HG03103 (cell line): ENCODE measurements around the gene ANKRD11.
A peak's percentile ranks its signal among the peaks of the same experiment; 100 is the strongest.
"Not testable (repeated sequence)": the region's sequence is repeated elsewhere in the genome, so short reads cannot be mapped to it uniquely, and the experiment has no call there.

ENCODE experiments used
- ATAC-seq: cut with Tn5 transposase; IDR thresholded peaks from one replicate; pipeline ENCODE4 v1.9.1; 2021; ENCODE audit warnings: low read depth; ENCODE audit not compliant: unreplicated experiment

ANKRD11 gene

GRCh38 chr16:89435059-89435458 is 55.3 kb downstream of the ANKRD11 start:
- ATAC-seq, result not testable (repeated sequence)

GRCh38 chr16:89434490-89434889 is 55.9 kb downstream of the ANKRD11 start:
- ATAC-seq, result no peak

GRCh38 chr16:89433363-89433984 is 56.9 kb downstream of the ANKRD11 start:
- ATAC-seq, result not testable (repeated sequence)

GRCh38 chr16:89431630-89432029 is 58.7 kb downstream of the ANKRD11 start:
- no peak for ATAC-seq

DNA sequence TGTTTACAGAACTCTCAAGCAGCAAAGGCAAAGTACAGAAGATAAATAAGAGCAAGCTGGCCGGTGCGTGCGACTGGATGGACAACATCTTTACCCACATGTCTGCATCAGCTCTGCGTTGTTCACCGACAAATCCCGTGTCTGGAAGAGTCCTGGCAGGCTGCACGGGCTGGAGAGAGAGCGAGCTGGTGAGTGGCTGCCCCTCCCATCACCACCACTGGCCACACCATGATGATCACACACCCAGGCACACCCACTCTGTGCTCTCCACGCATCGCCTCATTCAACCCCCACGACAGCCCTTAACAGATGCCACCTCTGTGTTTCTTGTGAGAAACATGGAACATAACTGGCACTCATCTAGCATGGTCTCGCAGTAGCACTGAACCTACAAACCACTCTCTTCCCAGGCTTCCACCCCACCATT is 59.2 kb downstream of the ANKRD11 start:
- ATAC-seq, result no peak

DNA sequence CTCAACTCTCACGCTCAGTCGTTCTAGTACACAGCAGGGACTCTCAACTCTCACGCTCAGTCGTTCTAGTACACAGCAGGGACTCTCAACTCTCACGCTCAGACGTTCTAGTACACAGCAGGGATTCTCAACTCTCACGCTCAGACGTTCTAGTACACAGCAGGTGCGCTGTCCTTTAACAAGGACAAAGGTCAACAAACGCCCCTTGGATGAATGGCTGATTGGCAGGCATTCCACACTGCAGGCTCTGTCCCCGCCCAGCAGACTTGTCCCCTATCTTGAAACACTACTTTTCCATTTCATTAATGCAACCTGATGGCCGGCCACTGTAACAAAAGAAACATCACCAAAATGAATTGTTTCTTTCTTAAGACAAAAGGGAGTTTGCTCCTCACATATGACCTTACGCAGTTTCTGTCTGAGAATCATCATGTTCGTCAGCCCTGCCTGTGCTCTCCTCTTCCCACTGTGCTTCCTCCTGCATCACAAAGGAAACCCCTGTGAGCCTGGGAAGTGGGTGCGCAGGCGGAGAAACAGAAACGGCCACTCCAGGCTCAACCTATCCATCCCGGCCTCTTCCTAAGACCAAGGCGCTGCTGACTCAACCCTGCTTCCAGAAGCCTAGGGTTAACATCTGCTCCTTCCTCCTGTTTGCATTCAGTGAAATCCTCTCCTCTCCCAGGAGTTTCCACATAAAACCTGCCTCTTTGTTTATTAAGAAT is 59.8 kb downstream of the ANKRD11 start:
- ATAC-seq, result no peak

- not testable (repeated sequence) for ATAC-seq
Observed at GRCh38 chr16:89428605-89429004, 61.8 kb downstream of the ANKRD11 start.

GRCh38 chr16:89426736-89427530 is 63.4 kb downstream of the ANKRD11 start:
- no peak for ATAC-seq

DNA sequence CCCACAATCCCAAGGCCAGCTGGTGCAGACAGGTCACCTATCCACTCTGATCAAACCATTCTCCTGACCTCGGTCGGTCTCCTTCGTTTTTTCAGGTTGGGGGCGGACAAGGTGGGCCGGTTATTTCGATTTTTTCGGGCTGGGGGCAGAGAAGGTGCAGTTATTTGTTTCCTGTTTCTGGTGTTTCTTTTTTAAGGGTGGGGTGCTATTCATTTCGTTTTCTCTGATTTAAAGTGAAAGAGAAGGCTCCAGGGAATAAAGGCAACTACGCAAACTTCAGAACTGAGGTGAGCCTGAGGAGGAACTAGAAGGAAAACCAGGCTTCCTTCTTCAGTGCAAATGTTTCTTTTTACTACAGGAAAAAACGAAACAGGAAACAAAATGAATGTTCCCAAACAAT is 64.8 kb downstream of the ANKRD11 start:
- no peak for ATAC-seq

DNA sequence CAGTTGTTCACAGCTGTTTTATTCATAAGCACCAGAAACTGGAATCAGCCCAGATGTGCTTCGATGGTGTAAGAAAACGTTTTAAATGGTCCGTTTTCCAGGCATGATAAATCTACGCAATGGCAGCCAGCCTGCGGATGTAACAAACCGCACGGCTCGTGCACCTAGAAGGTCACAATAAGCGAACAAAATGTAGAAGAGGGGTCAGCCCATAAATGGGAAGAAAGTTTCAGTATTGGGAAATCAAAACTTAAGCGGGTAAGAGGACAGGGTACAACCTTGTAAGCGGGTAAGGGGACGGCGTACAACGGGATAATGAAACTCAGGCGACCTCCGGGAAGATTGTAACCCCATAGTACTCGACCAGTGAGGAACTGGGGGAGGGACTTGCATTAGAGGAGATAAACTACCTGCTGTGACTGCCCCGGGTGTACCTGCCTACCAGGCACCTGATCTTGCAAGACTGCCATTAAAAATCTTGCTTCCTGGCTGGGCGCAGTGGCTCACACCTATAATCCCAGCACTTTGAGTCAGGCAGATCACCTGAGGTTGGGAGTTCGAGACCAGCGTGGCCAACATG is 66.6 kb downstream of the ANKRD11 start:
- no peak for ATAC-seq

DNA sequence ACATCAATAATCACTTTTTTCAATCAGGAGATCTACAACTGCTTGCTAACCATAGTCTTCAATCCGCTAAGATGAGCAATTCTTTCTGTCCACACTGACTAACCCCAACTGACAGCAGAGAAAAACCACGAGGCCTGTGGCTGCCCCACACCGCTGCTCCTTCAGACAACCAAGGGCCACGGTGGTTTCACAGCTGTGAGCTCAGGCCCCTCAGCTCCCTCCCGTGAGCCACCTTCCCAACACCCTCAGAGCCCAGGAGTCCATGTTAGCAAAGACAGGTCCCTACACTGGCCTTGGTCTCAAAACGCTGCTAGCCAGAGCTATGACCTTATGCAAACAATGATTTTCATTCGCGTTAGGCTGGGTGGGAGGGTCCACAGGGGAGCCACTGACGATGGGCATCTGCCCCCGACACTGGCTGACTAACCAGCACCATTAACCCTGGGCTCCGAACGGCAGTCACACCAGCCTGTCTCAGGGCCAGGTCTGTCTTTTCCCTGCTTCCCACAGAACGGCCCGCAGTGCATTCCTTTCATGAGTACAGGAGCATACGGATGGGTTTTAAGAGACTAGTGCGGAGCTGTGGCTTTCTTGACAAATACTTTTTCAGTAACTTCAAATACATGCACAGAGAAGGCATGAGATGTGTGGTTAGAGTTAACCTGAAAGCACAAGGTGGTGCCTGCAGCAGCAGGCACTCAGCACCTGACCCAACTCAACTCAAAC is 67.3 kb downstream of the ANKRD11 start:
- ATAC-seq, result peak; percentile 64

DNA sequence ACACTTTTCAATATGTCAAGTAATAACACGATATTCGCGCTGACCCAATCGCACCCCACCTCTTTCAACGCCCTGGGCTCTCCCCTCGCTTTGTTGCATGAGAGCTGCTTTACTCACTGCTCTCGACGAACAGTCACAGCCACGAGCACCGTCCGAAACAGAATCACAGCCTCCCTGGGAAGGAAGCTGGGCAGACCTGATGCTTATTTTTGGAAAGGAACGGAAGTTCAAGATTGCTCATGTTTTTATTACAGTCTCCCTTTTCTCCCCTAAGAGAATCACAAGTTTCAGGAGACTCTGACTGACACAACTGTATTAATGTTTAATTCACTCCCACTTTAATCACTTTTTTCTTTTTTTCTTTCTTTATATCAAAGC is 67.8 kb downstream of the ANKRD11 start:
- ATAC-seq, result peak; percentile 66

DNA sequence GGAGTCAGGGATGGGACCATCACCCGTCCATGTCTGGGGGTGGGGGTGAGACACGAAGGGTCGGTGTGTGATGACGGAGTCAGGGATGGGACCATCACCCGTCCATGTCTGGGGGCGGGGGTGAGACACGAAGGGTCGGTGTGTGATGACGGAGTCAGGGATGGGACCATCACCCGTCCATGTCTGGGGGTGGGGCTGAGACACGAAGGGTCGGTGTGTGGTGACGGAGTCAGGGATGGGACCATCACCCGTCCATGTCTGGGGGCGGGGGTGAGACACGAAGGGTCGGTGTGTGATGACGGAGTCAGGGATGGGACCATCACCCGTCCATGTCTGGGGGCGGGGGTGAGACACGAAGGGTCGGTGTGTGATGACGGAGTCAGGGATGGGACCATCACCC is 69.1 kb downstream of the ANKRD11 start:
- not testable (repeated sequence) for ATAC-seq

DNA sequence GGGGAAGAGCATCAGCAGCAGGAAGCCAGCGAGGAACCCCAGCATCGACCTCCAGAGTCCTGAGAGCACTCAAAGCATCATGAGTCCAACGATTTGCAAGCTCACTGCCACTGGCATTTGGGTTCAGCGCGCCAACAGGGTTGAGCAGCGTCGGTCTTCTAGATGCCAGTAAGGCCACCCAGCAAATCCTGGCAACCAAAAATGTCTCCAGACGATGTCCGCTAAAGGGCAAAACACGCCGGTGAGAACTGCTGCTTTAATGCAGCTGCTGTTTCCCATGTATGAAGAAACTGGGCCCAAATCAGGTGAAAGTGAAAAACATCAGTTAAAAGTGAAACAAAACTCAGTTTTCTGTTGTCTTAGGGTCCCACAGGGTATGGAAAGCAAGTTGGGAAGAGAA is 70.2 kb downstream of the ANKRD11 start:
- ATAC-seq, result no peak

- no peak for ATAC-seq
Observed at GRCh38 chr16:89418352-89418751, 72.0 kb downstream of the ANKRD11 start.

GRCh38 chr16:89417352-89417751 is 73.0 kb downstream of the ANKRD11 start:
- ATAC-seq, result no peak

DNA sequence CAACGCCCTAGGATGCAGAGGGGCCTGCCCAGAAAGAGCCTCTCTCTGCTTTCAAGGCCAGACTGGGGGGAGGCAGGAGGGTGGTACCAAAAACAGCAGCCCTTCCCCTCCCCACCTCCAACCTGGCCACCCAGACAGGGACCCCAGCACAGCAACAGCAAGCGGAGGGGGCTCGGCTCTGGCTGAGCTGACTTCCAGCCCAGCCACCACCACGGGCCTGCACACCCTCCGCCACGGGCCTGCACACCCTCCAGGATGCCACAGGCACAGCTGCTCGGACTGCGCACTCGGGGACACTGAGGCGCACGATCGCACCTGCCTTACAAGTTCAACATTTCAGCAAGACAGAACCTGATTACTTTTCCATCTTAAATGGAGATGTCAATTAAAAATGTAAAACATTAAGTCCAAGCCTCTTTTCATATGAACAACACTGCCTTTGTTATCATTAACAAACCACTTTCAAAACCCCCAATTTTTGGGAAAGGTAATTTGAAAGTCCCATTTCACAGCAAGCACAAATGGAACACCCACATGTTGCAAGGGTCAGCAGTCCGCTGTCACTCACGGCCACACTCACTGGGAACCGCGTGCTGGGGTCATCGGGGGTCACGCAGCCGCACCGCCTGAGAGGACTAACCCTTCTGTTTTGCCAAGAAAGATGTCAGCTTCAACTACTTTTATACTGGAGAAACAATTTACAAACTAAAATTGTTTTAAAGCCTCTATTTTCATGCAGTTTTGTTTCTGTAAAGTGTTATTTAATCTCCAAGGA is 76.4 kb downstream of the ANKRD11 start:
- ATAC-seq, result no peak

DNA sequence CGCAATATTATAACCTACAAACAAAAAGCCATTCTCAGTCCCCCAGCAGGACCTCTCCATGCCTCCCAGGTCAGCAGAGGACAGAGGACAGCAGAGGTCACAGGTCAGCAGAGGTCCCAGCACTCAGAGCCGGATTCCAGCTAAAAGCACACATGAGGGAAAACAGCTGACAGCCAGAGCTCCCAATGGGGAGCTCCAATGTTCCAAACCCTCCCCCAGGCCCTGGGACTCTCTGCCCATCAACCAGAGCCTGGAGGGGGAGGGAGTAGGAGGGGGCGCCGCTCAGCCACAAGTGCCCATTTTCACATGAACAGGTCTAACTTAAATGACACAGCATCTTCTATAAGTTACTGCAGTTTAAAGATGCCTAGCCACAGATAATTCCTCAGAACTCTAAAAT is 77.5 kb downstream of the ANKRD11 start:
- ATAC-seq, result no peak

DNA sequence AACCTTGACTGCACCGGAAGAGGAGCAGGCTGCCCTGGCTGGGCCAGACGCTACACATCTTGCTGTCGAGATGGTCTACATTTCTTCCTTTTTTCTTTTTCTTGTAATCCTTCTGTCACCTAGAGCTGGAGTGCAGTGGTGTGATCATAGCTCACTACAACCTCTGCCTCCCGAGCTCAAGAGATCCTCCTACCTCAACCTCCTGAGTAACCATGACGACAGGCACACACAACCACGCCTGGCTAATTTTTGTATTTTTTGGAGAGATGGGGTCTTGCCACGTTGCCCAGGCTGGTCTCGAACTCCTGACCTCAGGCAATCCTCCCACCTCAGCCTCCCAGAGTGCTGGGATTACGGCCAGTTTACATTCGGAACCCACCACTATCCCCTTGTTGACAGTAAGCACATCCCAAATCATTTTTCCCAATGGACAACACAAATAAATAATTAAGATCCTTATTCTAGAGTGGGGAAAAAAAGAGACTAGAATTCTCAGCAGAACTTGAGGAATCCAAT is 79.0 kb downstream of the ANKRD11 start:
- no peak for ATAC-seq
